Right lobe of liver (tissue), 6 donors: ENCODE measurements around the gene PFKP. TPM values are rescaled to one million over a fixed set of nuclear protein-coding genes. Genes with fewer than 3 reads are reported as not detected.

ENCODE experiments used
- ATAC-seq, 4 donors: fragments of 200-7000 bp; cut with Tn5 transposase; one replicate each; pipeline ENCODE4 v1.9.1; 2020; ENCODE audit warnings: mild to moderate bottlenecking in 4 of 4, moderate library complexity in 4 of 4
- DNase-seq, 3 donors: peaks; one replicate each; pipeline ENCODE4 v3.0.0-alpha.2; 2020
- H3K27ac ChIP-seq, 3 donors: fragments of 200-600 bp; one replicate each; pipeline ENCODE4 v1.8.0; 2022
- H3K27me3 ChIP-seq, 2 donors: fragments of 200-600 bp; one replicate each; pipeline ENCODE4 v1.8.0; 2022
- H3K36me3 ChIP-seq, 4 donors: fragments of 200-600 bp; sonication (generic) in 1 of 4; one replicate each; pipeline versions ENCODE4 v1.5.1 to v1.8.0; 2017 to 2022; ENCODE audit warnings: control low read depth in 1 of 4
- H3K4me1 ChIP-seq, 4 donors: fragments of 200-600 bp; sonication (generic) in 1 of 4; one replicate each; pipeline versions ENCODE4 v1.5.1 to v1.8.0; 2017 to 2022; ENCODE audit warnings: control low read depth in 1 of 4
- H3K4me3 ChIP-seq, 3 donors: fragments of 200-600 bp; one replicate each; pipeline ENCODE4 v1.8.0; 2022
- H3K9me3 ChIP-seq, 4 donors: fragments of 200-600 bp; sonication (generic) in 1 of 4; one replicate each; pipeline versions ENCODE4 v1.5.1 to v1.8.0; 2017 to 2022; ENCODE audit warnings: control low read depth in 1 of 4
- CTCF ChIP-seq, 4 donors: fragments of 200-600 bp in 3 of 4; fragments of 450-650 bp in 1 of 4; IDR thresholded peaks; one replicate each; pipeline versions ENCODE4 v1.5.1 to v1.8.0; 2016 to 2022; ENCODE audit warnings: antibody characterized with exemption in 4 of 4, mild to moderate bottlenecking in 2 of 4
- POLR2A ChIP-seq: fragments of 450-650 bp; IDR thresholded peaks from one replicate; pipeline ENCODE4 v1.6.1; 2017; ENCODE audit warnings: antibody characterized with exemption, mild to moderate bottlenecking
- WGBS: methylation state at CpG from one replicate; pipeline ENCODE4 v1.1.6; 2018; ENCODE audit warnings: low coverage, low lambda C conversion rate; ENCODE audit not compliant: insufficient coverage; ENCODE audit errors: missing lambda C conversion rate; 5-methylcytosine and 5-hydroxymethylcytosine counted together
- intact Hi-C, 2 donors: fragments of 100-400 bp; cut with DNase I; formaldehyde crosslinking; loops; one replicate each; pipeline versions ENCODE4 v1.11.2 to v1.14.1; 2022
- total RNA-seq, 6 experiments: library from RNA; depleted of rRNA in 2 of 6; stranded (reverse); fragments of >200 nt in 2 of 6; fragmentation: NEBNext Ultra II Directional in 3 of 6; extraction: Animal tissue kit (Norgen Biotek cat#: 25700) in 3 of 6; gene quantifications; one replicate each; pipeline versions ENCODE4 v1.1.0 to v1.2.4, GENCODE V29; 2016 to 2023
- donor health status: DM: no; HTN: yes; CAD: no.
- donor health status: DM: no; HTN: no; CAD: no.
- donor health status: DM: no; HTN: no; CAD: no.
- donor health status: DM: no; HTN: yes; CAD: no.
- donor health status: DM: no; HTN: yes; CAD: no.

PFKP gene
- total RNA-seq, 6 experiments from 2014 or later = 0.66 to 24.1 (median 9.2) TPM

- H3K27me3 ChIP-seq = no peaks in the 10 kb centered on the region
- peaks cover 3 to 63% (median 19%) of the 10 kb centered on the region in 4 donors for H3K36me3 ChIP-seq
- 91% methylated on average over 3 of the region's 3 CpGs for WGBS
- no peak overlapping the region for H3K27ac ChIP-seq
- TF ChIP-seq CTCF (IDR thresholded peaks at IDR 0.05) (no peak), POLR2A (no peak)
- H3K9me3 ChIP-seq = no peaks in the 10 kb centered on the region
- no peaks in the 10 kb centered on the region for H3K4me1 ChIP-seq
- no peak for ATAC-seq
- H3K4me3 ChIP-seq = no peak overlapping the region
- DNase-seq = no peak
- intact Hi-C loops = no loop called here
Measured at GRCh38 chr10:3135006-3135405, 67.7 kb downstream of the PFKP start.

- no peak for TF ChIP-seq CTCF (IDR thresholded peaks at IDR 0.05)
- TF ChIP-seq POLR2A = no peak
- no peak overlapping the region for H3K4me3 ChIP-seq
- no peak overlapping the region for H3K27ac ChIP-seq
- peaks cover 3 to 75% (median 24%) of the 10 kb centered on the region in 4 donors for H3K36me3 ChIP-seq
- WGBS = 63% methylated on average over 9 of the region's 14 CpGs
- no peak for ATAC-seq
- H3K4me1 ChIP-seq = no peaks in the 10 kb centered on the region
- intact Hi-C loops = no loop called here
- no peaks in the 10 kb centered on the region for H3K9me3 ChIP-seq
- H3K27me3 ChIP-seq = no peaks in the 10 kb centered on the region
- DNase-seq = peak in 1 of 3 donors; percentile 23
Measured at GRCh38 chr10:3136336-3136735, 69.0 kb downstream of the PFKP start.

- peak in 1 of 4 donors; percentile 19 for ATAC-seq
- no peak overlapping the region for H3K4me3 ChIP-seq
- H3K27ac ChIP-seq = no peak overlapping the region
Measured at GRCh38 chr10:3136763-3137611, 69.6 kb downstream of the PFKP start.

GRCh38 chr10:3137958-3138726 lies 70.8 kb downstream of the PFKP start:
- no peak for TF ChIP-seq POLR2A
- Histone ChIP-seq H3K27me3 (no peaks in the 10 kb centered on the region), H3K4me1 (no peaks in the 10 kb centered on the region), H3K27ac (no peak overlapping the region), H3K36me3 (peaks cover 3 to 86% (median 30%) of the 10 kb centered on the region in 4 donors), H3K4me3 (no peak overlapping the region), H3K9me3 (no peaks in the 10 kb centered on the region)
- intact Hi-C loops = no loop called here
- DNase-seq = peak in 1 of 3 donors; percentile 49
- peak in 1 of 4 donors; percentile 8 for ATAC-seq
- 88% methylated on average over 11 of the region's 41 CpGs for WGBS

More at GRCh38 chr10:3136763-3137611, 69.6 kb downstream of the PFKP start:
- peak in 1 of 3 donors; percentile 28 for DNase-seq
- no peak for TF ChIP-seq POLR2A
- no peak for TF ChIP-seq CTCF (IDR thresholded peaks at IDR 0.05)
- no peaks in the 10 kb centered on the region for H3K4me1 ChIP-seq
- H3K36me3 ChIP-seq = peaks cover 3 to 80% (median 26%) of the 10 kb centered on the region in 4 donors
- H3K9me3 ChIP-seq = no peaks in the 10 kb centered on the region
- no peaks in the 10 kb centered on the region for H3K27me3 ChIP-seq
- WGBS = 76% methylated on average over 14 of the region's 21 CpGs
- intact Hi-C loops = no loop called here
